Measurements from ENCODE around the gene CA14.

DNA sequence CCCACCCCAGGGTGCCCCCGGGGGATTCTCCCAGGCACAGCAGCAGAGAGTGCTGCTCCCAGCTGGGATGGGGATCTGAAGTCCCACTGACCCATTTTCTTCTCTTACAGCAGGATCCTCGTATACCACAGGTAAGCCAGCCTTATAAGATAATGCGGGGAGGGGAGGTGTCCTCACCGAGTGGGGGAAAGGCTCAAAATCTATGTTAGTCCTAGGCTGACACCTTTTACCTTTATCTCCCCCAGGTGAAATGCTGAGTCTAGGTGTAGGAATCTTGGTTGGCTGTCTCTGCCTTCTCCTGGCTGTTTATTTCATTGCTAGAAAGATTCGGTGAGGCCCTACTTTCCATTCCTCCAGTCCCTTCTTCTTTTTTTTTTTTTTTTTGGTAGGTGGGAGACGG lies 6.0 kb downstream of the CA14 start:
- TF ChIP-seq, protein P1, sequence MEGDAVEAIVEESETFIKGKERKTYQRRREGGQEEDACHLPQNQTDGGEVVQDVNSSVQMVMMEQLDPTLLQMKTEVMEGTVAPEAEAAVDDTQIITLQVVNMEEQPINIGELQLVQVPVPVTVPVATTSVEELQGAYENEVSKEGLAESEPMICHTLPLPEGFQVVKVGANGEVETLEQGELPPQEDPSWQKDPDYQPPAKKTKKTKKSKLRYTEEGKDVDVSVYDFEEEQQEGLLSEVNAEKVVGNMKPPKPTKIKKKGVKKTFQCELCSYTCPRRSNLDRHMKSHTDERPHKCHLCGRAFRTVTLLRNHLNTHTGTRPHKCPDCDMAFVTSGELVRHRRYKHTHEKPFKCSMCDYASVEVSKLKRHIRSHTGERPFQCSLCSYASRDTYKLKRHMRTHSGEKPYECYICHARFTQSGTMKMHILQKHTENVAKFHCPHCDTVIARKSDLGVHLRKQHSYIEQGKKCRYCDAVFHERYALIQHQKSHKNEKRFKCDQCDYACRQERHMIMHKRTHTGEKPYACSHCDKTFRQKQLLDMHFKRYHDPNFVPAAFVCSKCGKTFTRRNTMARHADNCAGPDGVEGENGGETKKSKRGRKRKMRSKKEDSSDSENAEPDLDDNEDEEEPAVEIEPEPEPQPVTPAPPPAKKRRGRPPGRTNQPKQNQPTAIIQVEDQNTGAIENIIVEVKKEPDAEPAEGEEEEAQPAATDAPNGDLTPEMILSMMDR (IDR thresholded peaks at IDR 0.05; ENCODE audit: low read length): no peak
- TF ChIP-seq EZH2 (IDR thresholded peaks at IDR 0.05; ENCODE audit: borderline replicate concordance, low read length): no peak
